ENCODE data around the gene INPP5A.

INPP5A gene

DNA sequence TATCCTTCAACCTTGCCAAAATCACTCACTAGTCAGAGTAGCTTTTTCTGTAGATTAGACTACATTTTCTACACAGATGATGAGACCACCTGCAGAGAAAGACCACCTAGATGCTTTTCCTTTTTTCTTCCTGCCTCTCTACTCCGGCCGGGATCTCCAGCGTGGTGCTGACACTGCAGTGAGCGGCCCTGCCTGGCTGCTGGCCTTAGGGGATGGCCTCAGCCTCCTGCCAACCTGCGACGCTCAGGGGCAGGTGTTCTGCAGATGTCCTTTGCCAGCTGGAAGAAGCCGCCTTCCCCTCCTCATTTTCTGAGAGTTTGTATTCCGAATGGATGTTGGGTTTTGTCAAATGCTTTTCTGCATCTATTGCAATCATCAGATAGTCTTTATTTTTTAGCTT lies 291.8 kb downstream of the INPP5A start:
- peaks cover 2% of the 10 kb centered on the region for H3K4me1 Mint-ChIP-seq
- no peak overlapping the region for H3K4me3 Mint-ChIP-seq
- ATAC-seq, result no peak
- DNase-seq, result no peak
- H3K27me3 Mint-ChIP-seq, result no peaks in the 10 kb centered on the region
- H3K27ac Mint-ChIP-seq, result no peak overlapping the region
- peaks cover 5% of the 10 kb centered on the region for H3K36me3 Mint-ChIP-seq (ENCODE audit: low read depth)
- no peaks in the 10 kb centered on the region for H3K9me3 Mint-ChIP-seq

DNA sequence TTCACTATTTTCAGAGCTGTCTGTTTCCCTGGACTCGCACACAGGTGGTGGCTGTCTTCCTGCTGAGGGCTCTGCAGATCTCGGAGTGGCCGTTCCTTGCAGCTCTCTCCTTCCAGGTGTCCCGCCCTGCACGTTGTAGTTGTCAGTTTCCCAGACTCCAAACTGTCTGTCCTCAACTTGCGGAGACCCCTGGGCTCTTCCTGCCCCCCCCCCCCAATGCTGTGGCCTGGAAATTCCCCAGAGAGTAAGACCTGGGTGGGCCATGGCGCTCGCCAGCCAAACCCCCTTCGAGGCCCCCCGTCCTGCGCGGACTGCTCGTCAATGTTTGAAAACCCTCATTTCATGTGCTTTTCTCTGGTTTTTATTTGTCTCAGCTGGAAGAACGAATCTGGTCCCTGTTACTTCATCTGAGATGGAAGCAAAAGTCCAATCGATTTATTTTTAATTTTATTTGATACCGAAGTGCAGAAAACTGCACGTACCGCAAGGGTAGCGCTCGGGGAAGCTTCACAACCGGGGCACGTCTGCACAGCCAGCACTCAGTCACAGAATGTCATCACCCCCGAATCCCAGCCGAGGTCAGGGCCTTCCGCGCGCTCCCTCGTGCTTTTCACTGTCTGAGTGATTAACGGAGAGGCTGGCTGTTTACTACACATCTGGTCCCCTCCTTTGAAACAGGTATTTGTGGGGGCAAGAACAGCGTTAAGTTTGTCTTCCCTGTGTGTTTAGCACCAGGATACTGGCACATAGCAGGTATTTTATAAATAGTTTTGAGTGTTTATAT lies 294.8 kb downstream of the INPP5A start:
- no peak for ATAC-seq
- Mint-ChIP-seq H3K9me3 (peaks cover 2% of the 10 kb centered on the region), H3K27me3 (no peaks in the 10 kb centered on the region), H3K36me3 (ENCODE audit: low read depth) (peaks cover 3% of the 10 kb centered on the region), H3K4me3 (no peak overlapping the region), H3K4me1 (no peaks in the 10 kb centered on the region), H3K27ac (no peak overlapping the region)
- DNase-seq, result no peak
